PC-3 (cell line): Measurements from ENCODE around the gene LMNA. TPM values are rescaled to one million over a fixed set of nuclear protein-coding genes. Genes with fewer than 3 reads are reported as not detected.

ENCODE experiments used
- ATAC-seq: fragments of 200-7000 bp; cut with Tn5 transposase; 2 replicates; pipeline ENCODE4 v1.9.1; 2020; ENCODE audit warnings: mild to moderate bottlenecking, moderate library complexity
- BruUV-seq: library from RNA; stranded (reverse); fragments of 400-500 nt; replicated peaks from 2 replicates; lab custom pipeline; 2021; lab: Mats Ljungman, UMichigan
- CTCF ChIA-PET: fragments of 300-600 bp; sonication (Branson Sonifier 250); formaldehyde crosslinking; loops from one replicate; lab custom pipeline; 2022; ENCODE audit warnings: antibody characterized with exemption; lab: Charles Lee
- POLR2A ChIA-PET: fragments of 300-600 bp; sonication (Branson Sonifier 250); formaldehyde crosslinking; loops from one replicate; lab custom pipeline; 2022; ENCODE audit warnings: antibody characterized with exemption; ENCODE audit not compliant: unreplicated experiment; lab: Charles Lee
- DNase-seq: peaks from one replicate; pipeline ENCODE4 v3.0.0-alpha.2; 2015
- H2AFZ ChIP-seq: fragments of 300-600 bp; sonication (generic); 2 replicates; pipeline ENCODE4 v1.6.0; 2016; ENCODE audit warnings: antibody characterized with exemption, low read length
- H3F3A ChIP-seq: fragments of 300-600 bp; sonication (generic); one replicate; pipeline ENCODE4 v1.6.0; 2017; ENCODE audit warnings: antibody characterized with exemption, low read length, control low read depth, mild to moderate bottlenecking; ENCODE audit not compliant: unreplicated experiment
- H3K27ac ChIP-seq: fragments of 300-600 bp; sonication (generic); 2 replicates; pipeline ENCODE4 v1.5.1; 2016; ENCODE audit warnings: mild to moderate bottlenecking, low read length
- H3K27me3 ChIP-seq: fragments of 300-600 bp; sonication (generic); 2 replicates; pipeline ENCODE4 v1.6.1; 2016; ENCODE audit warnings: low read length, mixed read lengths
- H3K36me3 ChIP-seq: fragments of 300-600 bp; sonication (generic); 2 replicates; pipeline ENCODE4 v1.6.1; 2016; ENCODE audit warnings: low read depth, mixed run types, low read length, mixed read lengths
- H3K4me1 ChIP-seq: fragments of 300-600 bp; sonication (generic); 2 replicates; pipeline ENCODE4 v1.5.1; 2016; ENCODE audit warnings: low read length; ENCODE audit not compliant: insufficient read depth
- H3K4me2 ChIP-seq: fragments of 300-600 bp; sonication (generic); 2 replicates; pipeline ENCODE4 v1.6.0; 2016; ENCODE audit warnings: low read length
- H3K4me3 ChIP-seq: fragments of 300-600 bp; sonication (generic); 2 replicates; pipeline ENCODE4 v1.5.1; 2016; ENCODE audit warnings: mild to moderate bottlenecking, low read length, mixed read lengths
- H3K79me2 ChIP-seq: fragments of 300-600 bp; sonication (generic); 2 replicates; pipeline ENCODE4 v1.6.1; 2017; ENCODE audit warnings: low read length, mixed read lengths
- H3K9ac ChIP-seq: fragments of 300-600 bp; sonication (generic); 2 replicates; pipeline ENCODE4 v1.6.0; 2016; ENCODE audit warnings: mild to moderate bottlenecking, low read length
- H3K9me2 ChIP-seq: fragments of 300-600 bp; sonication (generic); replicated peaks from 2 replicates; pipeline ENCODE4 v1.6.1; 2016; ENCODE audit warnings: mixed run types, low read length, mixed read lengths
- H3K9me3 ChIP-seq: fragments of 300-600 bp; sonication (generic); 2 replicates; pipeline ENCODE4 v1.6.1; 2016; ENCODE audit warnings: low read length, mixed read lengths
- H4K20me1 ChIP-seq: fragments of 300-600 bp; sonication (generic); 2 replicates; pipeline ENCODE4 v1.6.1; 2016; ENCODE audit warnings: low read length, mixed read lengths
- EZH2 ChIP-seq: fragments of 300-600 bp; sonication (generic); IDR thresholded peaks from one replicate; pipeline ENCODE4 v1.6.1; 2017; ENCODE audit warnings: antibody characterized with exemption, mild to moderate bottlenecking, low read length; ENCODE audit not compliant: unreplicated experiment
- EZH2phosphoT487 ChIP-seq: fragments of 300-600 bp; sonication (generic); IDR thresholded peaks from 2 replicates; pipeline ENCODE4 v1.6.1; 2018; ENCODE audit warnings: mild to moderate bottlenecking, antibody characterized with exemption, low read length, borderline replicate concordance
- intact Hi-C: fragments of 100-400 bp; cut with micrococcal nuclease; formaldehyde crosslinking; loops from 2 replicates; pipeline ENCODE4 v1.9.0; 2023
- total RNA-seq: library from RNA; depleted of rRNA; stranded (reverse); fragments of >200 nt; gene quantifications from 2 replicates; pipeline ENCODE4 v1.2.3, GENCODE V29; 2014
- TF ChIP-seq, protein P1 (sequence below): fragments of 300-600 bp; sonication (generic); conservative IDR thresholded peaks from 2 replicates; pipeline ENCODE4 v1.5.1; 2017; ENCODE audit warnings: antibody characterized with exemption, low read depth, mild to moderate bottlenecking, low read length

LMNA gene
- total RNA-seq, 1 experiment from 2014 or later = 864 TPM

DNA sequence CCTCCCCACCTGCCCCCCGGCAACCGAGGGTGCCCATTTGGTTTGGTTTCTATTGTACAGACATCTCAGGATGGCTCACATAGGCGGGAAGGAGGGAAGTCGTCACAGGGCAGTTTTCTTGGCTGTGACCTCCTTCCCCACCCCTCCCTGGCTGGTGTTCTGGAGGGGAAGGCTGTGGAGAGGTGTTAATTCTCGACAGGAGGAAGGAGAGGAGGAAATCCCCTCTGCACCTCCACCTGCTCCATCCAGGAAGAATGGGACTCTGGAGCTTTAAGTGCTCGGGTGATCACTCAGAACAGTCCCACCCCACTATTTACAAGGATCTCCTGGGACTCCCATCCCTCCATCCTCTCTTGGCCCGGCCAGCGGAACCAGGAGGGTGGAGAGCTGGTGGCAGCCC is 39.9 kb upstream of the LMNA start:
- BruUV-seq = no TSS peak
- intact Hi-C loops = no loop called here
- CTCF ChIA-PET = interaction anchor here (0.9 kb wide), 1 partner anchor 73 kb away, joined by 3 read pairs; no protein-coding TSS in a partner anchor
- POLR2A ChIA-PET = no interaction called here
- Histone ChIP-seq H3K9me2 (no peaks in the 10 kb centered on the region), H3K9ac (no peak overlapping the region), H3K4me2 (no peak overlapping the region), H3K27ac (no peak overlapping the region), H3K4me3 (no peak overlapping the region), H3K9me3 (no peaks in the 10 kb centered on the region), H2AFZ (no peak overlapping the region), H3K4me1 (no peaks in the 10 kb centered on the region), H3K27me3 (no peaks in the 10 kb centered on the region), H3K79me2 (peaks cover 4% of the 10 kb centered on the region), H3F3A (peaks cover 3% of the 10 kb centered on the region), H4K20me1 (no peaks in the 10 kb centered on the region), H3K36me3 (peaks cover 13% of the 10 kb centered on the region)
- TF ChIP-seq EZH2 (no peak), EZH2phosphoT487 (no peak)
- TF ChIP-seq, protein P1, sequence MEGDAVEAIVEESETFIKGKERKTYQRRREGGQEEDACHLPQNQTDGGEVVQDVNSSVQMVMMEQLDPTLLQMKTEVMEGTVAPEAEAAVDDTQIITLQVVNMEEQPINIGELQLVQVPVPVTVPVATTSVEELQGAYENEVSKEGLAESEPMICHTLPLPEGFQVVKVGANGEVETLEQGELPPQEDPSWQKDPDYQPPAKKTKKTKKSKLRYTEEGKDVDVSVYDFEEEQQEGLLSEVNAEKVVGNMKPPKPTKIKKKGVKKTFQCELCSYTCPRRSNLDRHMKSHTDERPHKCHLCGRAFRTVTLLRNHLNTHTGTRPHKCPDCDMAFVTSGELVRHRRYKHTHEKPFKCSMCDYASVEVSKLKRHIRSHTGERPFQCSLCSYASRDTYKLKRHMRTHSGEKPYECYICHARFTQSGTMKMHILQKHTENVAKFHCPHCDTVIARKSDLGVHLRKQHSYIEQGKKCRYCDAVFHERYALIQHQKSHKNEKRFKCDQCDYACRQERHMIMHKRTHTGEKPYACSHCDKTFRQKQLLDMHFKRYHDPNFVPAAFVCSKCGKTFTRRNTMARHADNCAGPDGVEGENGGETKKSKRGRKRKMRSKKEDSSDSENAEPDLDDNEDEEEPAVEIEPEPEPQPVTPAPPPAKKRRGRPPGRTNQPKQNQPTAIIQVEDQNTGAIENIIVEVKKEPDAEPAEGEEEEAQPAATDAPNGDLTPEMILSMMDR = no peak
- DNase-seq (no peak), ATAC-seq (no peak)

DNA sequence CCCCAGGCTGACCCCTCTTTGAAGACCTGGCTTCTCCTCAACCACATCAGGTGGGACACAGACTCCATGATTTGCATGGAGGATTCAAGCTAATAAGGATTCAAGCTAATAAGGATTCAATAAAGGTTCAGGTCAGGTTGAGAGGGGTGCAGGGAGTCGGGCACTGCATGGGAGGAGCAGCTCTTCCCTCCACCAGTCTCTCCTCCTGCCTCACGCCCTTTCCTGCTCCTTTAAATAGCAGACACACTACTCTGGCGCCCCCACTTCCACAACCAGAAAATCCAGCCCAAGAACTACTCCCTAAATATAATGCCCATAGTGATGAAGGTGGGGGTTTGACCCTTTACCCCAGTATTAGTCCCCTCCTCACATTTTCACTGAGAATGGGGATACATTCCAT is 39.3 kb upstream of the LMNA start:
- no peak overlapping the region for H3K9ac ChIP-seq
- no TSS peak for BruUV-seq
- peaks cover 3% of the 10 kb centered on the region for H3F3A ChIP-seq
- ChIA-PET CTCF (interaction anchor here (0.9 kb wide), 1 partner anchor 74 kb away, joined by 3 read pairs; no protein-coding TSS in a partner anchor), POLR2A (no interaction called here)
- H3K9me2 ChIP-seq = no peaks in the 10 kb centered on the region
- ATAC-seq (no peak), DNase-seq (no peak)
- no peak overlapping the region for H3K4me3 ChIP-seq
- H3K79me2 ChIP-seq = peaks cover 9% of the 10 kb centered on the region
- no peaks in the 10 kb centered on the region for H3K4me1 ChIP-seq
- H3K27ac ChIP-seq = no peak overlapping the region
- H3K27me3 ChIP-seq = no peaks in the 10 kb centered on the region
- TF ChIP-seq, protein P1 = no peak; the same call in 1 of the 2 replicates
- no peak for TF ChIP-seq EZH2
- no peak for TF ChIP-seq EZH2phosphoT487
- H3K36me3 ChIP-seq = peaks cover 13% of the 10 kb centered on the region
- no peak overlapping the region for H3K4me2 ChIP-seq
- intact Hi-C loops = no loop called here
- H2AFZ ChIP-seq = no peak overlapping the region
- H4K20me1 ChIP-seq = no peaks in the 10 kb centered on the region
- no peaks in the 10 kb centered on the region for H3K9me3 ChIP-seq

GRCh38 chr1:156075775-156076204 is 38.7 kb upstream of the LMNA start:
- Histone ChIP-seq H3K27ac (no peak overlapping the region), H3F3A (peaks cover 3% of the 10 kb centered on the region), H3K79me2 (peaks cover 15% of the 10 kb centered on the region), H2AFZ (no peak overlapping the region), H3K9me2 (no peaks in the 10 kb centered on the region), H3K9ac (no peak overlapping the region), H3K4me3 (no peak overlapping the region), H4K20me1 (no peaks in the 10 kb centered on the region), H3K4me1 (no peaks in the 10 kb centered on the region), H3K27me3 (no peaks in the 10 kb centered on the region), H3K36me3 (peaks cover 13% of the 10 kb centered on the region), H3K9me3 (no peaks in the 10 kb centered on the region), H3K4me2 (no peak overlapping the region)
- DNase-seq (no peak), ATAC-seq (no peak)
- ChIA-PET POLR2A (no interaction called here), CTCF (interaction anchor here (0.6 kb wide), 1 partner anchor 9 kb away, joined by 3 read pairs; no protein-coding TSS in a partner anchor)
- no peak for TF ChIP-seq EZH2phosphoT487
- TF ChIP-seq, protein P1 = no peak
- no peak for TF ChIP-seq EZH2
- intact Hi-C loops = no loop called here
- no TSS peak for BruUV-seq
